HG03039 (cell line): ENCODE data around the gene PCDHGA1.
"Not testable (repeated sequence)": the region's sequence is repeated elsewhere in the genome, so short reads cannot be mapped to it uniquely, and the experiment has no call there.

Experiments used
- ATAC-seq: cut with Tn5 transposase; IDR thresholded peaks from one replicate; pipeline ENCODE4 v1.9.1; 2021; ENCODE audit warnings: mild to moderate bottlenecking, moderate library complexity; ENCODE audit not compliant: unreplicated experiment

PCDHGA1 gene

DNA sequence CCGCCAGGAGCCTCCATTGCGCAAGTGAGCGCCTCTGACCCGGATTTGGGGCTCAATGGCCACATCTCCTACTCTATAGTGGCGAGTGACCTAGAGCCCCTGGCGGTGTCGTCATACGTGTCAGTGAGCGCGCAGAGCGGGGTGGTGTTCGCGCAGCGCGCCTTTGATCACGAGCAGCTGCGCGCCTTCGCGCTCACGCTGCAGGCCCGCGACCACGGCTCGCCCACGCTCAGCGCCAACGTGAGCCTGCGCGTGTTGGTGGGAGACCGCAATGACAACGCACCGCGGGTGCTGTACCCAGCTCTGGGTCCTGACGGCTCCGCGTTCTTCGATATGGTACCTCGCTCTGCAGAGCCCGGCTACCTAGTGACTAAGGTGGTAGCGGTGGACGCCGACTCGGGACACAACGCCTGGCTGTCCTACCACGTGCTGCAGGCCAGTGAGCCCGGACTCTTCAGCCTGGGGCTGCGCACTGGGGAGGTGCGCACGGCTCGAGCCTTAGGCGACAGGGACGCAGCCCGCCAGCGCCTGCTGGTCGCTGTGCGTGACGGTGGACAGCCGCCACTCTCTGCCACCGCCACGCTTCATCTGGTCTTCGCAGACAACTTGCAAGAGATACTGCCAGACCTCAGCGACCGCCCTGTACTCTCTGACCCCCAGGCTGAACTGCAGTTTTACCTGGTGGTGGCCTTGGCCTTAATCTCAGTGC lies 79.4 kb downstream of the PCDHGA1 start:
- ATAC-seq: no peak

DNA sequence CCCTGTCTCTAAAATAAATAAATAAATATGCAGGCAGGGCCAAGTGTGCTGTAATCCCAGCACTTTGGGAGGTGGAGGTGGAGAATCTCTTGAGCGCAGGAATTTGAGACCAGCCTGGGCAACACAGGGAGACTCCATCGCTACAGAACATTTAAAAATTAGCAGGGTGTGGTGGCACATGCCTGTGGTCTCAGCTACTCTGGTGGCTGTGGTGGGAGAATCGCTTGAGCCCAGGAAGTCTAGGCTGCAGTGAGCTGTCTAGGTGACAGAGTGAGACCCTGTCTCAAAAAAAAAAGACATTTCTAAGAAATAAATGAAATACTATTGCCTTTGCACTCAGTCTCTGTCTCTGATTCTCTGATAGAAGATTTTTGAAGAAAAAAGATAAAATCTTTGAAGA lies 81.3 kb downstream of the PCDHGA1 start:
- no peak for ATAC-seq

- ATAC-seq: peak; percentile 63
Measured at GRCh38 chr5:141412854-141413539, 82.7 kb downstream of the PCDHGA1 start, which contains the start of gene PCDHGA10. TSS of gene PCDHGA10 (plus strand) at chr5:141412987. CDS start at chr5:141413176, 189 bp downstream.

DNA sequence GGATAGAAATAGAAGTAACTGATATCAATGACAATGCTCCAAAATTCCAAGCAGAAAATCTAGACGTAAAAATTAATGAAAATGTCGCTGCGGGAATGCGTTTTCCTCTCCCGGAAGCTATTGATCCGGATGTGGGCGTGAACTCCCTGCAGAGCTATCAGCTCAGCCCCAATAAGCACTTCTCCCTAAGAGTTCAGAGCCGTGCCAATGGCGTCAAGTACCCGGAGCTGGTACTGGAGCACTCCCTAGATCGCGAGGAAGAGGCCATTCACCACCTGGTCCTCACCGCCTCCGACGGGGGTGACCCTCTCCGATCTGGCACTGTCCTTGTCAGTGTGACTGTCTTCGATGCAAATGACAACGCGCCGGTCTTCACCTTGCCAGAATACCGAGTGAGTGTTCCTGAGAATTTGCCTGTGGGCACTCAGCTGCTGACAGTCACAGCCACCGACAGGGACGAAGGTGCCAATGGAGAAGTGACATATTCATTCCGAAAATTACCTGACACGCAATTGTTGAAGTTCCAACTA lies 83.3 kb downstream of the PCDHGA1 start:
- ATAC-seq: no peak

GRCh38 chr5:141414548-141415274 lies 84.4 kb downstream of the PCDHGA1 start:
- ATAC-seq: not testable (repeated sequence)

GRCh38 chr5:141415275-141415618 lies 84.9 kb downstream of the PCDHGA1 start:
- ATAC-seq: not testable (repeated sequence)

- peak; percentile 81 for ATAC-seq
Measured at GRCh38 chr5:141417494-141418172, 87.3 kb downstream of the PCDHGA1 start, which contains the start of gene PCDHGB7. TSS of gene PCDHGB7 (plus strand) at chr5:141417677. CDS start at chr5:141417860, 183 bp downstream.

DNA sequence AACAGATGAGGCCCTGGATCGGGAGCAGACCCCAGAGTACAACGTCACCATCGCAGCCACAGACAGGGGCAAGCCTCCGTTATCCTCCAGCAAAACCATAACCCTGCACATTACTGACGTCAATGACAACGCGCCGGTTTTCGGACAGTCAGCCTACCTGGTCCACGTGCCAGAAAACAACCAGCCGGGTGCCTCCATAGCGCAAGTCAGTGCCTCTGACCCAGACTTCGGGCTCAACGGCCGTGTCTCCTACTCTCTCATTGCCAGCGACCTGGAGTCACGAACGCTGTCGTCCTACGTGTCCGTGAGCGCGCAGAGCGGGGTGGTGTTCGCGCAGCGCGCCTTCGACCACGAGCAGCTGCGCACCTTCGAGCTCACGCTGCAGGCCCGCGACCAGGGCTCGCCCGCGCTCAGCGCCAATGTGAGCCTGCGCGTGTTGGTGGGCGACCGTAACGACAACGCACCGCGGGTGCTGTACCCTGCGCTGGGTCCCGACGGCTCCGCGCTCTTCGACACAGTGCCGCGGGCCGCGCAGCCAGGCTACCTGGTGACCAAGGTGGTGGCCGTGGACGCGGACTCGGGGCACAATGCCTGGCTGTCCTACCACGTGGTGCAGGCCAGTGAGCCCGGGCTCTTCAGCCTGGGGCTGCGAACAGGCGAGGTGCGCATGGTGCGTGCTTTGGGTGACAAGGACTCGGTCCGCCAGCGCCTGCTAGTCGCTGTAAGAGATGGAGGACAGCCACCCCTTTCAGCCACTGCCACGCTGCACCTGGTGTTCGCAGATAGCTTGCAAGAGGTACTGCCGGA lies 89.0 kb downstream of the PCDHGA1 start:
- ATAC-seq: no peak

DNA sequence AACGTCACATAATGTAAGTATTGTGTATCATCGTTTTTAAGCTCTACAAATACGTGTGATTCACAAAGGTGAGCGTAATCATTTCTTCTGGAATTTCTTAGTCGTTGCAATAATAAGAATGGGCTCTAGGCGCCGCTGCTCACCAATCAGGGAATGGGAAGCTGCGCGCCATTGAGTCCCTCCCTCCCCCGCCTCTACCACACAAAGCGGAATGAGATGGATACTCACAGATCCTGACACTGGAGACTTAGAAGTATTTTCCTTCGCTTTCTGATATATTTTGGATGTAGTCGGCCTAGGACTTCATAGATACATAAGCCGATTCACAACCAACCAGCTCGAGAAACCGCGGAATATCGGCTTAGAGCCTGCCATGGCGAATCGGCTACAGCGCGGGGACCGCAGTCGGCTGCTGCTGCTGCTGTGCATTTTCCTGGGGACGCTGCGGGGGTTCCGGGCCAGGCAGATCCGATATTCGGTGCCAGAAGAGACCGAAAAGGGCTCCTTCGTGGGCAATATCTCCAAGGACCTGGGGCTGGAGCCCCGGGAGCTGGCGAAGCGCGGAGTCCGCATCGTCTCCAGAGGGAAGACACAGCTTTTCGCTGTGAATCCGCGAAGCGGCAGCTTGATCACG lies 90.7 kb downstream of the PCDHGA1 start, which contains the start of gene PCDHGA11:
PCDHGA11 (plus strand) TSS at position 197 of the 634 bp plus-strand sequence; CDS start at position 374, 177 bp downstream.
- no peak for ATAC-seq

DNA sequence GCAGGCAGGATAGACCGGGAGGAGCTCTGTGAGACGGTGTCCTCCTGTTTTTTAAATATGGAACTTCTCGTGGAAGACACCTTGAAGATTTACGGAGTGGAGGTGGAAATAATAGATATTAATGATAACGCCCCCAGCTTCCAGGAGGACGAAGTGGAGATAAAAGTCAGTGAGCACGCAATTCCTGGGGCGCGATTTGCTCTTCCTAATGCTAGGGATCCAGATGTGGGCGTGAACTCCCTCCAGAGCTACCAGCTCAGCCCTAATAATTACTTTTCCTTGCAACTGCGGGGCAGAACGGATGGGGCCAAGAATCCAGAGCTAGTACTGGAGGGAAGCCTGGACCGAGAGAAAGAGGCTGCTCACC lies 91.2 kb downstream of the PCDHGA1 start:
- ATAC-seq: no peak

- ATAC-seq: no peak
Measured at GRCh38 chr5:141422742-141423291, 92.5 kb downstream of the PCDHGA1 start.

- no peak for ATAC-seq
Measured at GRCh38 chr5:141427783-141428426, 97.6 kb downstream of the PCDHGA1 start.

DNA sequence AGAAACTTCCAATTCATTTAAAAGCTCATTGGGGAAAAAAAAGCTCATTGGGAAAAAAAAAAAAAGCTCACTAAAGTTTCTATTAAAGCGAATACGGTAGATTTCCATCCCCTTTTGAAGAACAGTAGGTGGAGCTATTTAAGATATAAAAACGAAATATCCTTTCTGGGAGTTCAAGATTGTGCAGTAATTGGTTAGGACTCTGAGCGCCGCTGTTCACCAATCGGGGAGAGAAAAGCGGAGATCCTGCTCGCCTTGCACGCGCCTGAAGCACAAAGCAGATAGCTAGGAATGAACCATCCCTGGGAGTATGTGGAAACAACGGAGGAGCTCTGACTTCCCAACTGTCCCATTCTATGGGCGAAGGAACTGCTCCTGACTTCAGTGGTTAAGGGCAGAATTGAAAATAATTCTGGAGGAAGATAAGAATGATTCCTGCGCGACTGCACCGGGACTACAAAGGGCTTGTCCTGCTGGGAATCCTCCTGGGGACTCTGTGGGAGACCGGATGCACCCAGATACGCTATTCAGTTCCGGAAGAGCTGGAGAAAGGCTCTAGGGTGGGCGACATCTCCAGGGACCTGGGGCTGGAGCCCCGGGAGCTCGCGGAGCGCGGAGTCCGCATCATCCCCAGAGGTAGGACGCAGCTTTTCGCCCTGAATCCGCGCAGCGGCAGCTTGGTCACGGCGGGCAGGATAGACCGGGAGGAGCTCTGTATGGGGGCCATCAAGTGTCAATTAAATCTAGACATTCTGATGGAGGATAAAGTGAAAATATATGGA lies 100.2 kb downstream of the PCDHGA1 start, which contains the start of gene PCDHGA12:
PCDHGA12 (plus strand) TSS at position 176 of the 782 bp plus-strand sequence; CDS start at position 429, 253 bp downstream.
- peak; percentile 61 for ATAC-seq

- ATAC-seq: no peak
Measured at GRCh38 chr5:141431286-141431685, 101.0 kb downstream of the PCDHGA1 start.

GRCh38 chr5:141432308-141432707 lies 102.0 kb downstream of the PCDHGA1 start:
- not testable (repeated sequence) for ATAC-seq

DNA sequence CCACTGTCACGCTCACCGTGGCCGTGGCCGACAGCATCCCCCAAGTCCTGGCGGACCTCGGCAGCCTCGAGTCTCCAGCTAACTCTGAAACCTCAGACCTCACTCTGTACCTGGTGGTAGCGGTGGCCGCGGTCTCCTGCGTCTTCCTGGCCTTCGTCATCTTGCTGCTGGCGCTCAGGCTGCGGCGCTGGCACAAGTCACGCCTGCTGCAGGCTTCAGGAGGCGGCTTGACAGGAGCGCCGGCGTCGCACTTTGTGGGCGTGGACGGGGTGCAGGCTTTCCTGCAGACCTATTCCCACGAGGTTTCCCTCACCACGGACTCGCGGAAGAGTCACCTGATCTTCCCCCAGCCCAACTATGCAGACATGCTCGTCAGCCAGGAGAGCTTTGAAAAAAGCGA lies 102.4 kb downstream of the PCDHGA1 start:
- not testable (repeated sequence) for ATAC-seq

- ATAC-seq: no peak
Measured at GRCh38 chr5:141434006-141434405, 103.7 kb downstream of the PCDHGA1 start.

- no peak for ATAC-seq
Measured at GRCh38 chr5:141437221-141437620, 106.9 kb downstream of the PCDHGA1 start.
